Measurements from ENCODE around the gene GBX1. TPM values are rescaled to one million over a fixed set of nuclear protein-coding genes. Genes with fewer than 3 reads are reported as not detected.

GBX1 gene
- total RNA-seq, 1 experiment from 2014 or later = 0.41 TPM

- no peak for DNase-seq (ENCODE audit: low spot score)
Measured at GRCh38 chr7:151128144-151128543, 39.4 kb downstream of the GBX1 start.

GRCh38 chr7:151126491-151127137 lies 40.9 kb downstream of the GBX1 start:
- DNase-seq (ENCODE audit: low spot score) = no peak

GRCh38 chr7:151125846-151126481 lies 41.5 kb downstream of the GBX1 start:
- no peak for DNase-seq (ENCODE audit: low spot score)

GRCh38 chr7:151125470-151125845 lies 42.0 kb downstream of the GBX1 start:
- DNase-seq (ENCODE audit: low spot score) = no peak

- no peak for DNase-seq (ENCODE audit: low spot score)
Measured at GRCh38 chr7:151124899-151125399, 42.5 kb downstream of the GBX1 start.

GRCh38 chr7:151124481-151124880 lies 43.0 kb downstream of the GBX1 start:
- no peak for DNase-seq (ENCODE audit: low spot score)

- DNase-seq (ENCODE audit: low spot score) = peak; percentile 79
Measured at GRCh38 chr7:151123822-151124464, 43.6 kb downstream of the GBX1 start.

GRCh38 chr7:151123158-151123821 lies 44.2 kb downstream of the GBX1 start:
- DNase-seq (ENCODE audit: low spot score) = no peak

GRCh38 chr7:151122796-151123157 lies 44.7 kb downstream of the GBX1 start:
- no peak for DNase-seq (ENCODE audit: low spot score)

- DNase-seq (ENCODE audit: low spot score) = no peak
Measured at GRCh38 chr7:151122276-151122675, 45.2 kb downstream of the GBX1 start.

- DNase-seq (ENCODE audit: low spot score) = no peak
Measured at GRCh38 chr7:151121380-151122170, 45.9 kb downstream of the GBX1 start.

GRCh38 chr7:151120896-151121295 lies 46.6 kb downstream of the GBX1 start:
- no peak for DNase-seq (ENCODE audit: low spot score)

- DNase-seq (ENCODE audit: low spot score) = no peak
Measured at GRCh38 chr7:151119902-151120301, 47.6 kb downstream of the GBX1 start.

- DNase-seq (ENCODE audit: low spot score) = no peak
Measured at GRCh38 chr7:151119055-151119415, 48.5 kb downstream of the GBX1 start.

- DNase-seq (ENCODE audit: low spot score) = no peak
Measured at GRCh38 chr7:151118108-151119054, 49.1 kb downstream of the GBX1 start.

GRCh38 chr7:151117565-151117964 lies 49.9 kb downstream of the GBX1 start:
- DNase-seq (ENCODE audit: low spot score) = no peak

GRCh38 chr7:151116603-151117440 lies 50.7 kb downstream of the GBX1 start:
- DNase-seq (ENCODE audit: low spot score) = no peak

- DNase-seq (ENCODE audit: low spot score) = peak; percentile 65
Measured at GRCh38 chr7:151115836-151116418, 51.6 kb downstream of the GBX1 start.

GRCh38 chr7:151115121-151115835 lies 52.2 kb downstream of the GBX1 start:
- DNase-seq (ENCODE audit: low spot score) = no peak

Data from A172 (cell line).